Inferior parietal cortex (tissue), 1 donor: ENCODE data around the gene TANC1.

ENCODE experiments used
- DNase-seq: peaks from one replicate; pipeline ENCODE4 v3.0.0-alpha.2; 2016; ENCODE audit errors: extremely low spot score

Gene TANC1

GRCh38 chr2:159195697-159196096 lies 227.3 kb downstream of the TANC1 start:
- DNase-seq: no peak

- no peak for DNase-seq
These were observed 228.0 kb downstream of the TANC1 start for GRCh38 chr2:159196393-159196925.

GRCh38 chr2:159199236-159199635 lies 230.8 kb downstream of the TANC1 start:
- no peak for DNase-seq

GRCh38 chr2:159199761-159200465 lies 231.5 kb downstream of the TANC1 start:
- no peak for DNase-seq

- DNase-seq: no peak
These were observed 232.1 kb downstream of the TANC1 start for GRCh38 chr2:159200498-159200897.

- no peak for DNase-seq
These were observed 233.1 kb downstream of the TANC1 start for GRCh38 chr2:159201360-159202063.

- DNase-seq: peak; percentile 55
These were observed 234.2 kb downstream of the TANC1 start for GRCh38 chr2:159202568-159203071.

- no peak for DNase-seq
These were observed 236.1 kb downstream of the TANC1 start for GRCh38 chr2:159204381-159205144.

- no peak for DNase-seq
These were observed 238.4 kb downstream of the TANC1 start for GRCh38 chr2:159206736-159207380.

- no peak for DNase-seq
These were observed 240.0 kb downstream of the TANC1 start for GRCh38 chr2:159208438-159208837.

- DNase-seq: no peak
These were observed 241.2 kb downstream of the TANC1 start for GRCh38 chr2:159209341-159210306.

GRCh38 chr2:159211447-159212396 lies 243.3 kb downstream of the TANC1 start:
- DNase-seq: no peak

- DNase-seq: no peak
These were observed 244.9 kb downstream of the TANC1 start for GRCh38 chr2:159213296-159213695.

GRCh38 chr2:159214325-159214865 lies 246.0 kb downstream of the TANC1 start:
- DNase-seq: no peak

GRCh38 chr2:159215116-159215515 lies 246.7 kb downstream of the TANC1 start:
- no peak for DNase-seq

GRCh38 chr2:159217676-159218075 lies 249.2 kb downstream of the TANC1 start:
- DNase-seq: no peak

GRCh38 chr2:159218389-159218788 lies 249.9 kb downstream of the TANC1 start:
- no peak for DNase-seq

GRCh38 chr2:159219394-159219998 lies 251.1 kb downstream of the TANC1 start:
- DNase-seq: no peak
